Neural progenitor cell (in vitro differentiated cells): ENCODE results near the gene TFAP2E. TPM values are rescaled to one million over a fixed set of nuclear protein-coding genes. Genes with fewer than 3 reads are reported as not detected.
A peak's percentile ranks its signal among the peaks of the same experiment; 100 is the strongest.

ENCODE experiments used
- DNase-seq: peaks from one replicate; pipeline ENCODE4 v3.0.0-alpha.2; 2016; ENCODE audit warnings: low spot score
- H2AFZ ChIP-seq: fragments of 200-600 bp; sonication (generic); replicated peaks from 2 replicates; pipeline ENCODE4 v1.6.1; 2016; ENCODE audit warnings: antibody characterized with exemption
- H3F3A ChIP-seq: fragments of 200-600 bp; sonication (generic); 2 replicates; pipeline ENCODE4 v1.6.1; 2016; ENCODE audit warnings: antibody characterized with exemption, low read depth
- H3K27ac ChIP-seq: fragments of 200-600 bp; sonication (generic); 2 replicates; pipeline ENCODE4 v1.5.1; 2016; ENCODE audit warnings: mild to moderate bottlenecking
- H3K27me3 ChIP-seq: fragments of 200-600 bp; sonication (generic); 2 replicates; pipeline ENCODE4 v1.6.1; 2016; ENCODE audit warnings: mild to moderate bottlenecking, moderate library complexity
- H3K36me3 ChIP-seq: fragments of 200-600 bp; sonication (generic); 2 replicates; pipeline ENCODE4 v1.5.1; 2016
- H3K4me1 ChIP-seq: fragments of 200-600 bp; sonication (generic); 2 replicates; pipeline ENCODE4 v1.6.1; 2016; ENCODE audit warnings: mixed run types
- H3K4me2 ChIP-seq: fragments of 200-600 bp; sonication (generic); 2 replicates; pipeline ENCODE4 v1.6.1; 2016
- H3K4me3 ChIP-seq: fragments of 200-600 bp; sonication (generic); 2 replicates; pipeline ENCODE4 v1.5.1; 2016
- H3K79me2 ChIP-seq: fragments of 200-600 bp; sonication (generic); 2 replicates; pipeline ENCODE4 v1.6.1; 2016; ENCODE audit warnings: low read depth
- H3K9ac ChIP-seq: fragments of 200-600 bp; sonication (generic); 2 replicates; pipeline ENCODE4 v1.6.1; 2016
- H3K9me3 ChIP-seq: fragments of 200-600 bp; sonication (generic); 2 replicates; pipeline ENCODE4 v1.5.1; 2016; ENCODE audit warnings: low read depth
- H4K20me1 ChIP-seq: fragments of 200-600 bp; sonication (generic); 2 replicates; pipeline ENCODE4 v1.6.1; 2016; ENCODE audit warnings: low read depth
- H3K27ac Mint-ChIP-seq: 3 replicates; pipeline ENCODE4 v1.8.0; 2021; ENCODE audit warnings: mixed read lengths
- H3K27me3 Mint-ChIP-seq: 2 replicates; pipeline ENCODE4 v1.8.0; 2022; ENCODE audit warnings: low read depth, mild to moderate bottlenecking, inconsistent platforms, moderate library complexity, mixed read lengths; ENCODE audit not compliant: insufficient read depth
- H3K36me3 Mint-ChIP-seq: 3 replicates; pipeline ENCODE4 v1.8.0; 2021; ENCODE audit warnings: mixed read lengths
- H3K4me1 Mint-ChIP-seq: 3 replicates; pipeline ENCODE4 v1.8.0; 2021; ENCODE audit warnings: mixed read lengths
- H3K4me3 Mint-ChIP-seq: 3 replicates; pipeline ENCODE4 v1.8.0; 2021; ENCODE audit warnings: mild to moderate bottlenecking, moderate library complexity, mixed read lengths
- H3K9me3 Mint-ChIP-seq: 3 replicates; pipeline ENCODE4 v1.8.0; 2020; ENCODE audit warnings: mixed read lengths
- EZH2 ChIP-seq: fragments of 200-600 bp; sonication (generic); IDR thresholded peaks from 2 replicates; pipeline ENCODE4 v1.6.1; 2017; ENCODE audit warnings: antibody characterized with exemption, mild to moderate bottlenecking, moderate library complexity
- EZH2phosphoT487 ChIP-seq: fragments of 200-600 bp; sonication (generic); IDR thresholded peaks from 2 replicates; pipeline ENCODE4 v1.6.1; 2017; ENCODE audit warnings: antibody characterized with exemption
- total RNA-seq: library from RNA; depleted of rRNA; stranded (reverse); fragments of >200 nt; gene quantifications from 2 replicates; pipeline ENCODE4 v1.2.3, GENCODE V29; 2015; ENCODE audit warnings: low replicate concordance
- TF ChIP-seq, protein P1 (sequence below): fragments of 200-600 bp; sonication (generic); IDR thresholded peaks from 2 replicates; pipeline ENCODE4 v1.5.1; 2017; ENCODE audit warnings: antibody characterized with exemption, mild to moderate bottlenecking

Gene TFAP2E
- total RNA-seq, 1 donor from 2014 or later, result not detected

DNA sequence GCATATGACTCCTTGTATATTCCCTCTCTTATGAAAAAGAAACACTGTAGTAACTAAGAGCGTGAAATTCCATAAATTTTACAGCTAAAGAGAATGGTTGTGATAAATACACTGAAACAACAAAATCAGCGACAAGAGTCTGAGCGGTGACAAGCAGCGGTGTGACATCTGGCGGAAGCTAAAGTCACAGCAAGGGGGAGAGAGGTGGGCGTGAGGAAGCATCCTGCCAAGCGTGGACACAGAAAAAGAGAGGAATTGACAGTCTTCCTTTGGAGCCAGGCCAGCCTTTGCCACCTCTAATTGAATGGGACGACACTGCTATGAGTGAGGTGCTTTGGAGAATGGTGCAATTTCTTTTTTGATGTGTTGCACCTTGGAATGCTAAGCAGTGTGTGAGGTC, 42.3 kb downstream of the TFAP2E start:
- H2AFZ ChIP-seq, result no peak overlapping the region
- peaks cover 7% of the 10 kb centered on the region for H3K36me3 ChIP-seq
- no peak overlapping the region for H3K4me3 ChIP-seq
- H3K27ac Mint-ChIP-seq, result no peak overlapping the region
- H3K79me2 ChIP-seq, result peaks cover 70% of the 10 kb centered on the region
- H3F3A ChIP-seq, result no peaks in the 10 kb centered on the region
- H3K27ac ChIP-seq, result no peak overlapping the region
- H3K9ac ChIP-seq, result peak overlapping the region; percentile 36
- H4K20me1 ChIP-seq, result peaks cover 63% of the 10 kb centered on the region
- H3K4me1 ChIP-seq, result no peaks in the 10 kb centered on the region
- no peaks in the 10 kb centered on the region for H3K27me3 Mint-ChIP-seq
- H3K36me3 Mint-ChIP-seq, result peaks cover 15% of the 10 kb centered on the region
- TF ChIP-seq EZH2phosphoT487, result no peak
- TF ChIP-seq, protein P1, sequence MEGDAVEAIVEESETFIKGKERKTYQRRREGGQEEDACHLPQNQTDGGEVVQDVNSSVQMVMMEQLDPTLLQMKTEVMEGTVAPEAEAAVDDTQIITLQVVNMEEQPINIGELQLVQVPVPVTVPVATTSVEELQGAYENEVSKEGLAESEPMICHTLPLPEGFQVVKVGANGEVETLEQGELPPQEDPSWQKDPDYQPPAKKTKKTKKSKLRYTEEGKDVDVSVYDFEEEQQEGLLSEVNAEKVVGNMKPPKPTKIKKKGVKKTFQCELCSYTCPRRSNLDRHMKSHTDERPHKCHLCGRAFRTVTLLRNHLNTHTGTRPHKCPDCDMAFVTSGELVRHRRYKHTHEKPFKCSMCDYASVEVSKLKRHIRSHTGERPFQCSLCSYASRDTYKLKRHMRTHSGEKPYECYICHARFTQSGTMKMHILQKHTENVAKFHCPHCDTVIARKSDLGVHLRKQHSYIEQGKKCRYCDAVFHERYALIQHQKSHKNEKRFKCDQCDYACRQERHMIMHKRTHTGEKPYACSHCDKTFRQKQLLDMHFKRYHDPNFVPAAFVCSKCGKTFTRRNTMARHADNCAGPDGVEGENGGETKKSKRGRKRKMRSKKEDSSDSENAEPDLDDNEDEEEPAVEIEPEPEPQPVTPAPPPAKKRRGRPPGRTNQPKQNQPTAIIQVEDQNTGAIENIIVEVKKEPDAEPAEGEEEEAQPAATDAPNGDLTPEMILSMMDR, result no peak
- no peak for TF ChIP-seq EZH2
- no peak overlapping the region for H3K4me2 ChIP-seq
- H3K4me3 Mint-ChIP-seq, result no peak overlapping the region
- H3K9me3 ChIP-seq, result no peaks in the 10 kb centered on the region
- no peak for DNase-seq
- peaks cover 4% of the 10 kb centered on the region for H3K4me1 Mint-ChIP-seq
- H3K27me3 ChIP-seq, result no peaks in the 10 kb centered on the region
- H3K9me3 Mint-ChIP-seq, result no peaks in the 10 kb centered on the region

GRCh38 chr1:35619237-35620121, 46.4 kb downstream of the TFAP2E start:
- Mint-ChIP-seq H3K36me3 (peaks cover 8% of the 10 kb centered on the region), H3K9me3 (no peaks in the 10 kb centered on the region)

GRCh38 chr1:35622510-35623178, 49.5 kb downstream of the TFAP2E start:
- Mint-ChIP-seq H3K4me3 (no peak overlapping the region), H3K9me3 (no peaks in the 10 kb centered on the region), H3K27ac (no peak overlapping the region), H3K36me3 (peaks cover 6% of the 10 kb centered on the region), H3K4me1 (peaks cover 5% of the 10 kb centered on the region), H3K27me3 (no peaks in the 10 kb centered on the region)
- no peak overlapping the region for H2AFZ ChIP-seq
- no peak overlapping the region for H3K4me2 ChIP-seq
- no peak for DNase-seq
- H3F3A ChIP-seq, result peaks cover 6% of the 10 kb centered on the region
- peaks cover 63% of the 10 kb centered on the region for H4K20me1 ChIP-seq
- H3K79me2 ChIP-seq, result peaks cover 38% of the 10 kb centered on the region
- H3K4me3 ChIP-seq, result no peak overlapping the region
- peaks cover 5% of the 10 kb centered on the region for H3K4me1 ChIP-seq
- H3K9ac ChIP-seq, result no peak overlapping the region
- no peak for TF ChIP-seq EZH2phosphoT487
- no peak for TF ChIP-seq EZH2
- TF ChIP-seq, protein P1, result no peak
- no peaks in the 10 kb centered on the region for H3K9me3 ChIP-seq
- no peaks in the 10 kb centered on the region for H3K27me3 ChIP-seq
- H3K36me3 ChIP-seq, result no peaks in the 10 kb centered on the region
- H3K27ac ChIP-seq, result peak overlapping the region; percentile 9

More at GRCh38 chr1:35619237-35620121, 46.4 kb downstream of the TFAP2E start:
- Histone ChIP-seq H2AFZ (no peak overlapping the region), H3K79me2 (peaks cover 58% of the 10 kb centered on the region), H3F3A (no peaks in the 10 kb centered on the region), H4K20me1 (peaks cover 64% of the 10 kb centered on the region), H3K4me2 (no peak overlapping the region), H3K27ac (no peak overlapping the region), H3K27me3 (no peaks in the 10 kb centered on the region), H3K9me3 (no peaks in the 10 kb centered on the region), H3K4me1 (peaks cover 5% of the 10 kb centered on the region), H3K36me3 (no peaks in the 10 kb centered on the region), H3K9ac (no peak overlapping the region), H3K4me3 (no peak overlapping the region)
- no peak for TF ChIP-seq EZH2phosphoT487
- no peak for TF ChIP-seq EZH2
- TF ChIP-seq, protein P1, result no peak
- DNase-seq, result no peak
- Mint-ChIP-seq H3K27me3 (no peaks in the 10 kb centered on the region), H3K4me3 (no peak overlapping the region), H3K4me1 (peaks cover 10% of the 10 kb centered on the region), H3K27ac (no peak overlapping the region)
